ENCODE results near the gene BIRC5. TPM values are rescaled to one million over a fixed set of nuclear protein-coding genes. Genes with fewer than 3 reads are reported as not detected.

BIRC5 gene
- total RNA-seq, 1 experiment from 2014 or later: 140 TPM

GRCh38 chr17:78271419-78272170 lies 57.5 kb downstream of the BIRC5 start:
- Histone ChIP-seq H3K9me2 (ENCODE audit: insufficient read depth) (no peaks in the 10 kb centered on the region), H3K27ac (ENCODE audit: low read depth, low read length) (no peak overlapping the region), H3K9me3 (ENCODE audit: control insufficient read depth in 1 of 2, insufficient read depth in 1 of 2, low read depth in 1 of 2, low read length in 2 of 2) (peaks cover 0 to 4% of the 10 kb centered on the region in 2 experiments; a peak in 1 of 4 replicates), H3K9ac (ENCODE audit: low read length) (no peak overlapping the region), H3K4me3 (replicated peaks in 1 of 2; ENCODE audit: low read depth in 1 of 2, low read length in 2 of 2) (no peak overlapping the region), H3K4me1 (ENCODE audit: control insufficient read depth in 1 of 2, insufficient read depth in 2 of 2, low read length in 2 of 2) (peaks cover 0 to 8% of the 10 kb centered on the region in 2 experiments; a peak in 1 of 4 replicates), H3K79me2 (ENCODE audit: insufficient read depth, low read length) (no peaks in the 10 kb centered on the region), H3K36me3 (ENCODE audit: control insufficient read depth in 1 of 2, insufficient read depth in 2 of 2, low read length in 2 of 2) (no peaks in the 10 kb centered on the region), H4K20me1 (ENCODE audit: insufficient read depth) (no peaks in the 10 kb centered on the region), H2AFZ (ENCODE audit: low read depth, low read length, poor library complexity, severe bottlenecking) (no peak overlapping the region), H3K27me3 (ENCODE audit: insufficient read depth, low read length) (no peaks in the 10 kb centered on the region), H3K4me2 (ENCODE audit: low read length) (no peak overlapping the region)
- no peak for DNase-seq (ENCODE audit: low read depth, low spot score)
- intact Hi-C loops (cut with micrococcal nuclease): no loop called here
- CTCF ChIA-PET: interaction anchor here (0.6 kb wide), 1 partner anchor 1161 kb away, joined by 3 read pairs; no protein-coding TSS in a partner anchor
- no peak for ATAC-seq
- RAD21 ChIA-PET (ENCODE audit: low non-redundant PET in 1 of 2, low total read pairs in 2 of 2, uncharacterized antibody in 2 of 2, unreplicated experiment in 2 of 2): no interaction called here
- POLR2A ChIA-PET: no interaction called here
- BruUV-seq (replicated peaks): no TSS peak
- TF ChIP-seq ZNF274 (IDR thresholded peaks at IDR 0.05; ENCODE audit: low read depth, low read length): no peak
- TF ChIP-seq SP1 (IDR thresholded peaks at IDR 0.05; ENCODE audit: low read depth): no peak
- TF ChIP-seq POLR2AphosphoS5 (IDR thresholded peaks at IDR 0.05; ENCODE audit: low read depth, low read length): no peak
- TF ChIP-seq RAD21 (IDR thresholded peaks at IDR 0.05; ENCODE audit: low read depth): no peak

DNA sequence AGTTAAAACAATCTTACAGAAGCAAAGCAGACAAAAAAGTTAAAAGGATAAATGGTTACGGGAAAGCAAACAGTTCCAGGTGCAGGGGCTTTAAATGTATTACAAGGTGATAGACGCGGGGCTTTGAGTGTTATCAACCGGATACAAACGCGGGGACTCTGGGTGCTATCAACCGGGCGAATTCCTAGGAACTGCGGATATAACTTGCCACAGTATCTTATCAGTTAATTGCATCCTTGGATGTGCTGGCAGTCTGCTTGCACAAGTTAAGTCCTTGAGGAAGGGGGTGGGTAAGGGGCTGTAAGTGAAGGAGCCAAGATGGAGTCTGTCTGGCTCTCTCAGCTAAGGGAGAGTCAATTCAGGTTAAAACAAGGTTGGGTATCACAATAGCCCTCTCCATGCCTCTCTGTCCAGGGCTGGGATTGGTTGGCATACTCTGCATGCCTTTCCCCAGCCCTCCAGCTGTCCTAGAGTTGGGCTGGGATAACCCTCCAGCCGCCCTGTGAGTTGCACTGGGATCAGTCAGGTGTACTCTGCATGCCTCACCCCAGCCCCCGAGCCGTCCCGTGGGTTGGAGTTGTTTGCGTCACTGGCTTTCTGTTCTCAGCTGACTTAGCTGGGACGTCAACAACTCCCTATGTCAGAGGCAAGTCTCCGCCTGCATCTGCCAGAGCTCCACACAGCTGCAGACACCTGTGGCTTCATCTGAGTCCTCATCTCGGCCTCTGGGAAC lies 58.3 kb downstream of the BIRC5 start:
- Histone ChIP-seq H3K9ac (ENCODE audit: low read length) (no peak overlapping the region), H2AFZ (ENCODE audit: low read depth, low read length, poor library complexity, severe bottlenecking) (peak overlapping the region; percentile 56), H3K4me2 (ENCODE audit: low read length) (peak overlapping the region; percentile 18; the same call in 1 of the 2 replicates), H3K27me3 (ENCODE audit: insufficient read depth, low read length) (no peaks in the 10 kb centered on the region), H3K79me2 (ENCODE audit: insufficient read depth, low read length) (no peaks in the 10 kb centered on the region), H3K27ac (ENCODE audit: low read depth, low read length) (no peak overlapping the region), H3K9me2 (ENCODE audit: insufficient read depth) (no peaks in the 10 kb centered on the region), H3K36me3 (ENCODE audit: control insufficient read depth in 1 of 2, insufficient read depth in 2 of 2, low read length in 2 of 2) (no peaks in the 10 kb centered on the region), H3K9me3 (ENCODE audit: control insufficient read depth in 1 of 2, insufficient read depth in 1 of 2, low read depth in 1 of 2, low read length in 2 of 2) (peaks cover 0 to 4% of the 10 kb centered on the region in 2 experiments; a peak in 1 of 4 replicates), H3K4me1 (ENCODE audit: control insufficient read depth in 1 of 2, insufficient read depth in 2 of 2, low read length in 2 of 2) (peaks cover 0 to 8% of the 10 kb centered on the region in 2 experiments; a peak in 1 of 4 replicates), H3K4me3 (replicated peaks in 1 of 2; ENCODE audit: low read depth in 1 of 2, low read length in 2 of 2) (no peak overlapping the region), H4K20me1 (ENCODE audit: insufficient read depth) (no peaks in the 10 kb centered on the region)
- peak; percentile 67 for ATAC-seq
- no peak for TF ChIP-seq SIN3A (IDR thresholded peaks at IDR 0.05; ENCODE audit: low read depth)
- ChIA-PET RAD21 (ENCODE audit: low non-redundant PET in 1 of 2, low total read pairs in 2 of 2, uncharacterized antibody in 2 of 2, unreplicated experiment in 2 of 2) (no interaction called here), CTCF (no interaction called here), POLR2A (no interaction called here)
- BruUV-seq (replicated peaks): no TSS peak
- intact Hi-C loops (cut with micrococcal nuclease): no loop called here
- no peak for DNase-seq (ENCODE audit: low read depth, low spot score)

Data from HCT116 (cell line).